NCI-H187 treated with DMSO at 0.1 percent for 48 hours (cell line): ENCODE measurements around the gene PALLD.

Experiments used
- DNase-seq: peaks from one replicate; lab custom pipeline; 2025; lab: John Stamatoyannopoulos, UW

PALLD gene

DNA sequence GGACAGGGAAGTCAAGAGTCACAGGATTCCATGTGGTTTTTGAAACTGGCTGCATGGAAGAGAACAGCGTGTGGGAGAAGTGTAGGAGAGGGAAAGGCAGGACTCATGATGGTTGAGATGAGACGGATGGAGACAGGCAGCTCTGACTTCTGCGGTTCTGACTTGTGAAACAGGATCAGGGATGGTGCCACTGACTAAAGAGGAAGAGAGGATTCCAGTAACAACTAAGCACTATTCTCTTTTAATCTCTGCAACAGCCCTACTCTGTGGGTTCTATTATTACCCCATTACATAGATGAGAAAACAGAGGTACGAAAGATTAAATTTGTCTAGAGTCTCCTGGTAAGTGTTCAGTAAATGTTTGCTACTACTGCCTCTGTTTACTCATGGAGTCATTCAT, 356.9 kb downstream of the PALLD start:
- DNase-seq = no peak

DNA sequence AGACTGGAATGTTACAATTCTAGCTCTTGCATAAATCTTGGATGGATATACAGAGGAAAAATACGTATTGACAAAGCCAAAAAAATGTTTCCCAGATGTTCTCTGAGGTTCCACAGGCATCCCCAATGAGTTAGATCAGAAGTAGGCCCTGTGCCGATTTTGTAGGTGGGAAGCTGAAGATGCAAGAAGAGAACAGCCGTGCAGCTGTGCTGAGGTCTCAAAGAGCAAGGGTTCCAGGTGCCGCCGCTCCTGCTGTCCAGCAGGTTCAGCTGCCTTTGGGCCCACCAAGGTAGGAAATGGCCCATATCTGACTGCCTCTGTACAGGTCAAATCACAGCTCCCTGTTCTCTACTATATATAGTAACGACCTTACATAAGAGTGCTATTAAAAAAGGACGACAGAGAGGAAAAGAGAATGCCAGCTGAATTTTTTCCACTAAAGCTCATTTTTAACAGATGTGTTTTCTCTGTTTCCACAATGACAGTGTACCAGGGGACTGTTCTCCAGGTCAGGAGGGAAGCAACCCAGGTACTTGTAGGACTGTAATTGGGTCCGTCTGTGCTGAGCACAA, 357.6 kb downstream of the PALLD start:
- DNase-seq = no peak

DNA sequence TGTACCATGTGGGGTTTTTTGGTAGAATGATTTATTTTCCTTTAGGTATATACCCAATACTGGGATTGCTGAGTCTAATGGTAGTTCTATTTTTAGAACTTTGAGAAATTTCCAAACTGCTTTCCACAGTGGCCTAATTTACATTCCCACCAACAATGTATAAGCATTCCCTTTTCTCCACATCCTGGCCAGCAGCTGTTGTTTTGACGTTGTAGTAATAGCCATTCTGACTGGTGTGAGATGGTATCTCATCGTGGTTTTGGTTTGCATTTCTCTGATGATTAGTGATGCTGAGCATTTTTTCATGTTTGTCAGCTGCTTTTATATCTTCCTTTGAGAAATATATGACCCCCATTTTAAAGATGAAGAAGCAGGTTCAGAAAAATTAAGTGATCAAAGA, 359.5 kb downstream of the PALLD start:
- no peak for DNase-seq

- DNase-seq = no peak
Observed at GRCh38 chr4:168857009-168857408, 360.2 kb downstream of the PALLD start.

DNA sequence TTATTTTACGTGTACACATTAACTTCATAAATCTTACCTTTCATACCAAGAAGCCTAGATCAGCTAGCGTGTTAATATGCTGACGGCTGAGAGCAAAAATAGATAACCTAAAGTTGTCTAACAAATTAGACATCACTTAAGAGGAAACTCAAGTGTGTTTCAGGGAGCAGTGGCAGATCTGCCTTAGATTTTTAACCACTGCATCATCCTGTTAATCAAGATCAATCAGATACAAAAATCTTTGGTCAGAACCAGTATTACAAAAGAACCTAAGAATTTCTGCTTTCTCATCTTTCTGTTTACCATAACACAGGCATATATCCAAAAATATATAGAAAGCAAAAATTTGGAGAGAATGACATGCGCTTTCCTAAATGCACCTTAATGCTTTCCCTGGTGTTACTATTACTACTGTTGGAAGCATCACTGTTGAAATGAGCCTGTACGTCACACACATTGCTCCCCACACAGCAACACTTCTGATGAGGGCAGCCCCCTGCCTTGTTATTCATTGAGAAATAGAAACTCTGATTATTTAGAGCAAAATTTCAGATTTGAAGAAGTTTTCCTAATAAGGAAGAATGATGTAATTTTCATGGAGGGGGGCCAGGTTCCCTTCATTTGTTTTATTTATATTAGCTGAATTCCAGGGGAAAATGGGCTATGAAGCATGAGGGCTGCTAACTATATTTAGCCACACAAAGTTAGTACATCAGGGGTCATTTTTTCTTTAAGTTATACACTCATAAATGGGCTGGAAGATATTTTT, 360.9 kb downstream of the PALLD start:
- no peak for DNase-seq

DNA sequence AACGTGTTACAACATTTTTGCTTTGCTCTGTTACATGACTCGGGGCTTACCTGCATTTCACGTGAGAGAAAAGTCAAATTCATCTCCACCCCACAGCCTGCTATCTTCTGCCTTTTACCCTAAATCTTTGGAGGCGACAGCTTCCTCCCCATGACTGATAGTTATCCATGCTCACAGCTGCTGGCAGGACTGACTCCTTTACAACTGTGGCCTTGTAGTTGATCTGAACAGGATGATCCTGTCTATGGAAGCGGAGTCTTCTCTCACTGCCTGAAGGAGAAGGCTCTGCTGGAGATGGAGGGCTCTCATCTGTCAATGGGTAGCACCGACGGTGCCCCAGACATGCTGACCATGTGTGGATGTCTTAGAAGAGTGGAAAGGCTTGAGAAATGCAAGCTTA, 362.2 kb downstream of the PALLD start:
- DNase-seq = no peak

DNA sequence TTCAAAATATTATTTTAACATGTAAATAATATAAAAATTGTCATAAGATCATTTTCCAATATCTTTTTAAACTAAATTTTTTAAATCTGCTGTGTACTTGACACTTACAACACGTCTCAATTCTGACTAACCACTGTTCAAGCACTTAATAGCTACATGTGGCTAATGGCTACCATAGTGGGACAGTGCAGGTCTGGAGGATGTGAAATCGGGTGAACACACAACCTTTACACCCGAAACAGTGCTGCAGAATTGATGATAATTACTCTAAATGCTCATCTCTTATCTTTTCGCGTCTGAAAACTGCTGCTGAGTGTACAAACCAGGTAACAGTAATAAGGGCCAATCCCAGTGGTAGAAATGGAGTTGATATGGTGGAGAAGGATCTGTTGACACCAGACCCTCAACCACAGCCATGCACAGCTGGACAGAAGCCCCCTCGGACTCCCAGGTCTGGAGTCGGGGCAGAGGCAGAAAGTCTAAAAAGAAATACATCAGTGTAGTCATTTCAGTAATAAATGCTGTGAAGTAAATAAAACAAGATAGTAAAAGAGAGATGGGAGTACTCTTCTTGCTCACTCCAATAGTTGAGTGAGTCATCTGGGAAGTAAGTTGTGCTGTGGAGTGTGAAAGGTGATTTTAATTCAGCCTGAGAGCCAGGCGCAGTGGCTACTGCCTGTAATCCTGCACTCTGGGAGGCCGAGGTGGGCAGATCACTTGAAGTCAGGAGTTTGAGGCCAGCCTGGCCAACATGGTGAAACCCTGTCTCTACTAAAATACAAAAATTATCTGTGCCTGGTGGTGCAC, 363.2 kb downstream of the PALLD start:
- no peak for DNase-seq

DNA sequence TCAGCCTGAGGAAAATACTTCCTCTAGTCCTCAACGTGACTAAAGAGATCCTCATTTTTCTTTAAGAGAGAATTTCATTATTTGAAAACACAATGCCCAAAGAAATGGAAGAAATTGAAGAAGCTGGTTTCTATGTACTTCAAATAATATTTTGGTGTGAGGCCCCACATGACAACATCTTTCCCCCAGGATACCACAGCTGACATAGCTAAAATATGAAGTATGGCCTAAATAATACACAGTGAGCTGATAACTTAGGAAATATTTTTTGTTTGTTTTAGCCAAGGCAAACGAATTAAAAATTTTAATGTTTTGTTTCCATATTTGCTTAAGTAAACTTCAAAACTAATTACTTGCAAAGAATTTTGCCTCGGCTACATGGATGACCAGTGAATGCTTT, 364.0 kb downstream of the PALLD start:
- DNase-seq = no peak

GRCh38 chr4:168863719-168864647, 367.1 kb downstream of the PALLD start:
- DNase-seq = no peak

DNA sequence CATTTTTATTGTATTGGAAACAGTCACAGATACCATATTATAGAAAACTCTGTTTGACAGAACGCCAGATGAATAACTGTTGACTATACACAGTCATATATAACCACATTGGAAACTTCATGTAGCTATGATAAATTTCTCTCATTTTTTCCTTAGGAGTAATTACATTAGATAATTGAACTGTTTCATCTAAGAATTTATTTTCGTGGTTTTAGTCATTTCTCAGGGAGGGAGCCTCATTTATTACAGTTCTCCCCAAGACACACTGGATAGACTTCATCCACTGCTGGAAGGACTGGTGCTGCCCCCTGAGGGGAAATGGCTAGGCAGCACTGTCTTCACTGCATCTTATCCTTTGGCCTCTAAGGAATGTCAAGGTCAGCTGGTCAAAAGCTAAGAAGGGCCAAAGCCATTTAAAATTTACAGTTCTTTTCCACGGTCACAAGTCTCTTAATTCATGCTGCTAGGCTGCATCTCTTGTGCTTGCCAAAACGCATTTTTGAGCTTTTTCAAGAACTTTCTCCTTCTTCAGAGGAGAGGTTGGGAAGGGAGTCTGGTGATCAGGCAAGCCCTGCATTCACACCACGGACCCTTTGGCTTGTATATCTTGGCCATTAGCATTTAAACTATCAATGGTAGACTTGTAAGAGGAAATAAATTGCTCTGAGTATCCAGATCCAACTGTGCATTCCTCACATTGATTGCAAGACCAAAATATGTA, 368.1 kb downstream of the PALLD start:
- no peak for DNase-seq

GRCh38 chr4:168865854-168866253, 369.0 kb downstream of the PALLD start:
- no peak for DNase-seq

GRCh38 chr4:168866635-168867034, 369.8 kb downstream of the PALLD start:
- DNase-seq = no peak

GRCh38 chr4:168867128-168867527, 370.3 kb downstream of the PALLD start:
- no peak for DNase-seq

DNA sequence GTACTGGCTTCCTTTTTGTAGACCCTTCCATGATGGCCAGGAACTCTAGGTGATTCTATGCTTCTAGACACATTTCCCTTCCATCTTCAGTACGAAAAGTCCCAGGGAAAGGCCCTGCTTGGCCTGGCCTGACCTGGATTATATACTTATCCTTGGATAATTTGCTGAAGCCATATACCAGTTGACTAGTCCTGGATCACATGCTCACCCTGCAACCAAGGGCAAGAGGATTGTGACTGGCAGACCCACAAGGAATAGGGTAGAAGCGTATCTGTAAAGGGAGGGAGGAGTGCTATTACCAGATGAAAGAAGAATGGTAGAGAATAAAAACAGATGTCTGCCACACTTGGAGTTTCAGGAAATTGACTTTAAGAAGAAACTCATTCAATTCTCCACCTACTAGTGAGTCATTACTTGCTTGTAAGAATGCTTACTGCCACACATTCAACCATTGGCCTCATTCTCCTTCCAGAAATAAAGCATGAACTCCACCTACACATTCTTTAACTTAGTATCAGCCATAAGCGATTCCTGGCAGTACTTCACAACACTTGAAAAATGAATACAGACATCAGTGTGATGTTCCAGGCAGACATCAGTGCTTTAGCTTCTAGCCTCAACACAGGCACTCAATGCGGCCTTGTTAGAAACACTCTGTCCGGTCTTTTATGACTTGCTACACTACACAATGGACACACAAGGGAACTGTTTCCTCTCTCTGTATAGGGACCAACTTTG, 371.4 kb downstream of the PALLD start:
- DNase-seq = no peak

GRCh38 chr4:168868802-168869201, 371.9 kb downstream of the PALLD start:
- DNase-seq = no peak

- DNase-seq = no peak
Observed at GRCh38 chr4:168870004-168870403, 373.2 kb downstream of the PALLD start.

- DNase-seq = no peak
Observed at GRCh38 chr4:168871632-168872031, 374.8 kb downstream of the PALLD start.

- DNase-seq = no peak
Observed at GRCh38 chr4:168874083-168874482, 377.2 kb downstream of the PALLD start.

DNA sequence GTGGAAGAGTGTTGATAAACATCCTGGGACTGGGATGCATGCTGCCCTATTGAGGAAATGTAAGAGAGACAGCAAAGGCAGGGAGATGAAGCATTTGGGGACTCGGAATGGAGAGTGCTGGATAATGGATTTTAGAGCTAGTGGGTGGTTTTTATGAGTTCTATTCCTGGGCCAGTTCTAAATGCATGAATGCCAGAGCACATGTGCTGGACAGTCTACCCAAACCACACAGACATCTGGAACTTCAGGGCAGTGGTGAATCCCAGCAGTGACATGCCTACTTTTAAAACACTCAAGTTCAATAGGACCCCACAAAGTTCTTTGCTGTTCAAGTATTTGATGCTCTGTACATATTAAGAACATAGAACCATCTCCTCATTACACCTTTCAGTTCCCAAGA, 379.3 kb downstream of the PALLD start:
- DNase-seq = no peak
